ENCODE results near the gene COX7A2. TPM values are rescaled to one million over a fixed set of nuclear protein-coding genes. Genes with fewer than 3 reads are reported as not detected.

The COX7A2 gene
- total and polyA plus RNA-seq, 2 of the 13 experiments (the other 11 are each of a cell fraction or from before 2014, with no cell fraction given) = 407 to 556 TPM

- TF ChIP-seq, protein P1, sequence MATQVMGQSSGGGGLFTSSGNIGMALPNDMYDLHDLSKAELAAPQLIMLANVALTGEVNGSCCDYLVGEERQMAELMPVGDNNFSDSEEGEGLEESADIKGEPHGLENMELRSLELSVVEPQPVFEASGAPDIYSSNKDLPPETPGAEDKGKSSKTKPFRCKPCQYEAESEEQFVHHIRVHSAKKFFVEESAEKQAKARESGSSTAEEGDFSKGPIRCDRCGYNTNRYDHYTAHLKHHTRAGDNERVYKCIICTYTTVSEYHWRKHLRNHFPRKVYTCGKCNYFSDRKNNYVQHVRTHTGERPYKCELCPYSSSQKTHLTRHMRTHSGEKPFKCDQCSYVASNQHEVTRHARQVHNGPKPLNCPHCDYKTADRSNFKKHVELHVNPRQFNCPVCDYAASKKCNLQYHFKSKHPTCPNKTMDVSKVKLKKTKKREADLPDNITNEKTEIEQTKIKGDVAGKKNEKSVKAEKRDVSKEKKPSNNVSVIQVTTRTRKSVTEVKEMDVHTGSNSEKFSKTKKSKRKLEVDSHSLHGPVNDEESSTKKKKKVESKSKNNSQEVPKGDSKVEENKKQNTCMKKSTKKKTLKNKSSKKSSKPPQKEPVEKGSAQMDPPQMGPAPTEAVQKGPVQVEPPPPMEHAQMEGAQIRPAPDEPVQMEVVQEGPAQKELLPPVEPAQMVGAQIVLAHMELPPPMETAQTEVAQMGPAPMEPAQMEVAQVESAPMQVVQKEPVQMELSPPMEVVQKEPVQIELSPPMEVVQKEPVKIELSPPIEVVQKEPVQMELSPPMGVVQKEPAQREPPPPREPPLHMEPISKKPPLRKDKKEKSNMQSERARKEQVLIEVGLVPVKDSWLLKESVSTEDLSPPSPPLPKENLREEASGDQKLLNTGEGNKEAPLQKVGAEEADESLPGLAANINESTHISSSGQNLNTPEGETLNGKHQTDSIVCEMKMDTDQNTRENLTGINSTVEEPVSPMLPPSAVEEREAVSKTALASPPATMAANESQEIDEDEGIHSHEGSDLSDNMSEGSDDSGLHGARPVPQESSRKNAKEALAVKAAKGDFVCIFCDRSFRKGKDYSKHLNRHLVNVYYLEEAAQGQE (IDR thresholded peaks at IDR 0.05; ENCODE audit: borderline replicate concordance in 1 of 2, low read depth in 1 of 2, low read length in 2 of 2) = peak in 1 of 2 experiments; percentile 71; a peak in 1 of 4 replicates
- no peak for TF ChIP-seq KAT2B (IDR thresholded peaks at IDR 0.05; ENCODE audit: borderline replicate concordance, low read depth, low read length)
- TF ChIP-seq ELF4 (CRISPR knock-in tag; IDR thresholded peaks at IDR 0.05; ENCODE audit: borderline replicate concordance) = no peak
- peak; percentile 74; the same call in 1 of the 2 replicates for TF ChIP-seq ZSCAN21 (CRISPR knock-in tag; IDR thresholded peaks at IDR 0.05; ENCODE audit: borderline replicate concordance)
- TF ChIP-seq HDAC6 (IDR thresholded peaks at IDR 0.05; ENCODE audit: low read depth, low read length) = no peak
- TF ChIP-seq ZNF563 (CRISPR knock-in tag; IDR thresholded peaks at IDR 0.05) = 0 out of 2 replicates have a peak, but pooled peaks have one; percentile 34
- no peak; the same call in 1 of the 2 replicates for TF ChIP-seq MYNN (CRISPR knock-in tag; IDR thresholded peaks at IDR 0.05; ENCODE audit: low read depth)
- TF ChIP-seq, protein P2, sequence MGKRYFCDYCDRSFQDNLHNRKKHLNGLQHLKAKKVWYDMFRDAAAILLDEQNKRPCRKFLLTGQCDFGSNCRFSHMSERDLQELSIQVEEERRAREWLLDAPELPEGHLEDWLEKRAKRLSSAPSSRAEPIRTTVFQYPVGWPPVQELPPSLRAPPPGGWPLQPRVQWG (CRISPR knock-in tag; IDR thresholded peaks at IDR 0.05; ENCODE audit: borderline replicate concordance, low read depth) = no peak
- no peak for TF ChIP-seq ZNF83 (CRISPR knock-in tag; IDR thresholded peaks at IDR 0.05; ENCODE audit: borderline replicate concordance)
- peak; percentile 82 for TF ChIP-seq TFDP1 (CRISPR knock-in tag; IDR thresholded peaks at IDR 0.05; ENCODE audit: borderline replicate concordance)
- no peak for TF ChIP-seq CHD2 (IDR thresholded peaks at IDR 0.05; ENCODE audit: low read depth, low read length)
- TF ChIP-seq, protein P3, sequence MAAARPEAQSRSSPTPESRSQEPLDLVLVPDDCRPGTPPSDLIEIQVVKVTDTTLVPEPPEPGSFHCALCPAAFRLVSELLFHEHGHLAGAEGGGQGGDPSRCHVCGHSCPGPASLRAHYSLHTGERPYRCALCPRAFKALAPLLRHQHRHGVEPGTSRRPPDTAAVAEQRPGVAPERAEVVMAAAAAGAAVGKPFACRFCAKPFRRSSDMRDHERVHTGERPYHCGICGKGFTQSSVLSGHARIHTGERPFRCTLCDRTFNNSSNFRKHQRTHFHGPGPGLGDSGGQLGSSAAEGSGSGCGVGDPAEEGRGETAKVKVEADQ (CRISPR knock-in tag; IDR thresholded peaks at IDR 0.05; ENCODE audit: borderline replicate concordance) = no peak; the same call in 1 of the 2 replicates
- no peak for TF ChIP-seq NCOR1 (IDR thresholded peaks at IDR 0.05; ENCODE audit: borderline replicate concordance, low read length)
- peak; percentile 76 for TF ChIP-seq HDAC1 (CRISPR knock-in tag; IDR thresholded peaks at IDR 0.05)
- peak; percentile 77; the same call in 1 of the 2 replicates for TF ChIP-seq MEIS1 (CRISPR knock-in tag; IDR thresholded peaks at IDR 0.05; ENCODE audit: borderline replicate concordance)
- no peak for TF ChIP-seq SMARCE1 (IDR thresholded peaks at IDR 0.05; ENCODE audit: borderline replicate concordance)
- TF ChIP-seq GABPA (IDR thresholded peaks at IDR 0.05; ENCODE audit: low read depth, low read length) = peak; percentile 91
- peak; percentile 91 for TF ChIP-seq GABPA (CRISPR knock-in tag; IDR thresholded peaks at IDR 0.05; ENCODE audit: low read depth)
- TF ChIP-seq, protein P4, sequence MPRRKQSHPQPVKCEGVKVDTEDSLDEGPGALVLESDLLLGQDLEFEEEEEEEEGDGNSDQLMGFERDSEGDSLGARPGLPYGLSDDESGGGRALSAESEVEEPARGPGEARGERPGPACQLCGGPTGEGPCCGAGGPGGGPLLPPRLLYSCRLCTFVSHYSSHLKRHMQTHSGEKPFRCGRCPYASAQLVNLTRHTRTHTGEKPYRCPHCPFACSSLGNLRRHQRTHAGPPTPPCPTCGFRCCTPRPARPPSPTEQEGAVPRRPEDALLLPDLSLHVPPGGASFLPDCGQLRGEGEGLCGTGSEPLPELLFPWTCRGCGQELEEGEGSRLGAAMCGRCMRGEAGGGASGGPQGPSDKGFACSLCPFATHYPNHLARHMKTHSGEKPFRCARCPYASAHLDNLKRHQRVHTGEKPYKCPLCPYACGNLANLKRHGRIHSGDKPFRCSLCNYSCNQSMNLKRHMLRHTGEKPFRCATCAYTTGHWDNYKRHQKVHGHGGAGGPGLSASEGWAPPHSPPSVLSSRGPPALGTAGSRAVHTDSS (CRISPR knock-in tag; conservative IDR thresholded peaks at IDR 0.05) = no peak
- TF ChIP-seq MTERF4 (CRISPR knock-in tag; IDR thresholded peaks at IDR 0.05) = no peak
Measured at GRCh38 chr6:75284632-75285282, 41.2 kb upstream of the COX7A2 start, which contains the start of gene TMEM30A (continued).

Data from HepG2 (cell line).